ENCODE data around the gene GIMAP8. TPM values are rescaled to one million over a fixed set of nuclear protein-coding genes. Genes with fewer than 3 reads are reported as not detected.

Gene GIMAP8
- total RNA-seq, 1 donor from 2014 or later = not detected

- DNase-seq (ENCODE audit: low spot score) = peak; percentile 52
- TF ChIP-seq, protein P1, sequence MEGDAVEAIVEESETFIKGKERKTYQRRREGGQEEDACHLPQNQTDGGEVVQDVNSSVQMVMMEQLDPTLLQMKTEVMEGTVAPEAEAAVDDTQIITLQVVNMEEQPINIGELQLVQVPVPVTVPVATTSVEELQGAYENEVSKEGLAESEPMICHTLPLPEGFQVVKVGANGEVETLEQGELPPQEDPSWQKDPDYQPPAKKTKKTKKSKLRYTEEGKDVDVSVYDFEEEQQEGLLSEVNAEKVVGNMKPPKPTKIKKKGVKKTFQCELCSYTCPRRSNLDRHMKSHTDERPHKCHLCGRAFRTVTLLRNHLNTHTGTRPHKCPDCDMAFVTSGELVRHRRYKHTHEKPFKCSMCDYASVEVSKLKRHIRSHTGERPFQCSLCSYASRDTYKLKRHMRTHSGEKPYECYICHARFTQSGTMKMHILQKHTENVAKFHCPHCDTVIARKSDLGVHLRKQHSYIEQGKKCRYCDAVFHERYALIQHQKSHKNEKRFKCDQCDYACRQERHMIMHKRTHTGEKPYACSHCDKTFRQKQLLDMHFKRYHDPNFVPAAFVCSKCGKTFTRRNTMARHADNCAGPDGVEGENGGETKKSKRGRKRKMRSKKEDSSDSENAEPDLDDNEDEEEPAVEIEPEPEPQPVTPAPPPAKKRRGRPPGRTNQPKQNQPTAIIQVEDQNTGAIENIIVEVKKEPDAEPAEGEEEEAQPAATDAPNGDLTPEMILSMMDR (IDR thresholded peaks at IDR 0.05) = no peak
- no peaks in the 10 kb centered on the region for H3K27me3 Mint-ChIP-seq (ENCODE audit: low read depth)
- no peaks in the 10 kb centered on the region for H3K4me1 Mint-ChIP-seq (ENCODE audit: low read depth)
- H3K36me3 Mint-ChIP-seq (ENCODE audit: low read depth) = no peaks in the 10 kb centered on the region
- H3K4me3 Mint-ChIP-seq (ENCODE audit: unreplicated experiment) = no peak overlapping the region
- no peaks in the 10 kb centered on the region for H3K9me3 Mint-ChIP-seq (ENCODE audit: low read depth)
- H3K27ac Mint-ChIP-seq (ENCODE audit: unreplicated experiment) = no peak overlapping the region
These were observed 36.8 kb upstream of the GIMAP8 start for GRCh38 chr7:150413640-150414081.

DNA sequence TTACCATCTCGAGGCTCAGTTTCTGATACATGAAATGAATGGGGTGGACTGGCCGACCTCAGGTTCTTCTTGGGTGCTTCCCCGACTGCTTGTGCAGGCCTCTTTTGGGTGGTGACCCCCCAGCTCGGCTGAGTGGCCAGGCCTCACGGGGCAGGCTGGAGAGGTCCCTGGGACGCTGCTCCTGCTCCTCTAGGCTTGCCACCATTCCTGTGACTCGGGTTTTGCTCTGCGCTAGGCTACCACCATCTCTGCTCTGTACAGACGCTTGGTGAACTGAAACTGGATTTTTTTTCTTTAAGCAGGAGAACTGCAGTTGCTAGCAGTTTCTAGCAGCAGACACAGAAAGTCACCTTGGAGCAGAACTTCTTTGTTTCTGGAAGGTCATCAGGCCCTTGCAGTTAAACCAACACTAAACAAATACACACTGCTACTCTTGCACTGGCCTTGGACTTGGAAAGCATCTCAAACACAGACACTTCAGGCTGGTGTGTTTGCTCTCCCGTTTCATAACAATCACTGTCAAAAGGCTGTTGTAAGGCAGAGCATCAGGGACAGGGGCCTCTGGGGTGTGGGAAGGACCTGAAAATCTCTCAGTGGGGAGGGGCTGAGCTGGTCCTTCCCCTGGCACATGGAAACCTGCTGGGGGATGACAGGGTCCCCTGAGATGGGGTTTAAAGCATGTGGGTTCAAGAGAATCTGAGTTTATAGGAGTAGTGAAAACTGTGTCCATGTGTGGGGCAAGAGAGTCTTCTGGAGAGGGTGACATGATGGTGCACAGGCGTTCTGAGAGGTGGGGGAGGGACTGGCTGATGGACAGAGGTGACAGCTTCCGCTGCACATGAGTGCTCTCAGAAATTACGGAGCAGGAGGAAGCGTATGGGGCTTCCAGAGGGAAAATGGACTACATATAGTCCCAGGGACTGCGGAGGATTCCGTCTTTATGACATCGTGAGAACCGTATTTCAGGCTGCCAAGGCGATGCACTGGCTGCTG lies 35.0 kb upstream of the GIMAP8 start:
- Mint-ChIP-seq H3K4me1 (ENCODE audit: low read depth) (no peaks in the 10 kb centered on the region), H3K27ac (ENCODE audit: unreplicated experiment) (no peak overlapping the region), H3K4me3 (ENCODE audit: unreplicated experiment) (no peak overlapping the region), H3K9me3 (ENCODE audit: low read depth) (no peaks in the 10 kb centered on the region), H3K27me3 (ENCODE audit: low read depth) (peaks cover 2% of the 10 kb centered on the region), H3K36me3 (ENCODE audit: low read depth) (no peaks in the 10 kb centered on the region)
- TF ChIP-seq, protein P1 (IDR thresholded peaks at IDR 0.05) = no peak
- peak; percentile 71 for DNase-seq (ENCODE audit: low spot score)

GRCh38 chr7:150417239-150417638 lies 33.2 kb upstream of the GIMAP8 start:
- H3K9me3 Mint-ChIP-seq (ENCODE audit: low read depth) = no peaks in the 10 kb centered on the region
- H3K4me3 Mint-ChIP-seq (ENCODE audit: unreplicated experiment) = no peak overlapping the region
- peak; percentile 44 for DNase-seq (ENCODE audit: low spot score)
- H3K27me3 Mint-ChIP-seq (ENCODE audit: low read depth) = peaks cover 5% of the 10 kb centered on the region
- H3K4me1 Mint-ChIP-seq (ENCODE audit: low read depth) = peaks cover 5% of the 10 kb centered on the region
- H3K27ac Mint-ChIP-seq (ENCODE audit: unreplicated experiment) = no peak overlapping the region
- TF ChIP-seq, protein P1 (IDR thresholded peaks at IDR 0.05) = no peak
- H3K36me3 Mint-ChIP-seq (ENCODE audit: low read depth) = no peaks in the 10 kb centered on the region

- TF ChIP-seq, protein P1 (IDR thresholded peaks at IDR 0.05) = peak; percentile 34
- Mint-ChIP-seq H3K27me3 (ENCODE audit: low read depth) (peaks cover 5% of the 10 kb centered on the region), H3K4me3 (ENCODE audit: unreplicated experiment) (no peak overlapping the region), H3K4me1 (ENCODE audit: low read depth) (peaks cover 5% of the 10 kb centered on the region), H3K36me3 (ENCODE audit: low read depth) (no peaks in the 10 kb centered on the region), H3K9me3 (ENCODE audit: low read depth) (no peaks in the 10 kb centered on the region), H3K27ac (ENCODE audit: unreplicated experiment) (no peak overlapping the region)
- DNase-seq (ENCODE audit: low spot score) = no peak
These were observed 32.6 kb upstream of the GIMAP8 start for GRCh38 chr7:150417863-150418262.

DNA sequence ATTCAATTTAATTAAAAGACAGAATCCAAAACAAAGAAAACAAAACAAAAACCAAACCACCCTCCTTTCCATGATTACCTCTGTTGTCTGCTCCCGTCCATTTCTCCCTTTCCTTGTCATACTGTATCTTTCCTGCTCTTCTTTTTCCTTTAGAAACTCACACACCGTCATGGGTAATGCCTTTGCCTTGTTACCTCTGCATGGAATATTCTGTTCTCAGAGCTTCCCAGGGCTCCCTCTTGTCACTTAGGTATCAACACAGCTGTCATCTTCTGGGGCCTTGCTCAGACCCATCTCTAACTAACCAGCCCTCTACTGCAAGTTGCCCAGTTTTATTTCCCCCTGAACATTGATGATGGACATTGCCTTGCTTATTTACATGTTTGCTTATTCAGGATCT lies 30.2 kb upstream of the GIMAP8 start:
- H3K27ac Mint-ChIP-seq (ENCODE audit: unreplicated experiment) = no peak overlapping the region

More for the DNA sequence above, 30.2 kb upstream of the GIMAP8 start:
- Mint-ChIP-seq H3K4me3 (ENCODE audit: unreplicated experiment) (no peak overlapping the region), H3K27me3 (ENCODE audit: low read depth) (peaks cover 5% of the 10 kb centered on the region), H3K9me3 (ENCODE audit: low read depth) (no peaks in the 10 kb centered on the region), H3K36me3 (ENCODE audit: low read depth) (no peaks in the 10 kb centered on the region), H3K4me1 (ENCODE audit: low read depth) (peaks cover 5% of the 10 kb centered on the region)
- no peak for DNase-seq (ENCODE audit: low spot score)
- TF ChIP-seq, protein P1 (IDR thresholded peaks at IDR 0.05) = no peak

All from chondrocyte (in vitro differentiated cells).